GM21825 (cell line): ENCODE data around the gene IRGC.
"Not testable (repeated sequence)": the region's sequence is repeated elsewhere in the genome, so short reads cannot be mapped to it uniquely, and the experiment has no call there.

Experiments used
- ATAC-seq: cut with Tn5 transposase; IDR thresholded peaks from one replicate; pipeline ENCODE4 v1.9.1; 2021; ENCODE audit warnings: mild to moderate bottlenecking, moderate library complexity; ENCODE audit not compliant: unreplicated experiment

IRGC gene

DNA sequence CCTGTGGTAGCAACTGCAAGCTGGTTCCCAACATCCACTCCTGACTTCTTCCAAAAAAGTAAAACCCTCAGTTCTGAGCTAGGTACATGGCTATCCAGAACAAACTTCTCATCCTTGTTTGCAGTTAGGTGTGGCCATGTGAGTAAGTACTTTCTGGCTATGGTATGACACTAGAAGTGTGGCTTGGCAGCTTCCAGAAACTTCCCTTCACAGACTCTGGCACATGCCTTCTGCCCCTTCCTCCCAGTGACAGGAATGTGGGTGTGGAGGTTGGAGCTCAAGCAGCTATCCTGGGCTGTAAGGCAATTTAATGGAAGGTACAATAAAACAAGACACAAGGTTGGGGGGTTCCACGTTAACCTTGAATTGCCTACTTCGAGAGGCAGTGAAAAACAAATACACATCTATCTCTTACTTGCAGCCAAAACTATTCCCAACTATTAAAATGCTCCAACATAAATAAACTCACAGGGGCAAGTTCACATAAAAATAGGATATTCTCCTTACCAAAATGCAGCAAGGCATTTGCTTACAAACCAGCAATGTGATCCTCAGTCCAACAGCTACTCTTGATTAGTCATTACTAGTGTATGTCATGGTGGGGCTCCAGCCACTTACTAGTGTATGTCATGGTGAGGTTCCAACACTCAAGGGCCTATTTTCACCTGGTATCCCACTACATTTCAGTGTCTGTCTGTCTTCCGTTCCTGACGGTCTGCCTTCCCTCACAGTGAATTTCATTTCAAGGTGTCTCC lies 35.8 kb downstream of the IRGC start:
- no peak for ATAC-seq

DNA sequence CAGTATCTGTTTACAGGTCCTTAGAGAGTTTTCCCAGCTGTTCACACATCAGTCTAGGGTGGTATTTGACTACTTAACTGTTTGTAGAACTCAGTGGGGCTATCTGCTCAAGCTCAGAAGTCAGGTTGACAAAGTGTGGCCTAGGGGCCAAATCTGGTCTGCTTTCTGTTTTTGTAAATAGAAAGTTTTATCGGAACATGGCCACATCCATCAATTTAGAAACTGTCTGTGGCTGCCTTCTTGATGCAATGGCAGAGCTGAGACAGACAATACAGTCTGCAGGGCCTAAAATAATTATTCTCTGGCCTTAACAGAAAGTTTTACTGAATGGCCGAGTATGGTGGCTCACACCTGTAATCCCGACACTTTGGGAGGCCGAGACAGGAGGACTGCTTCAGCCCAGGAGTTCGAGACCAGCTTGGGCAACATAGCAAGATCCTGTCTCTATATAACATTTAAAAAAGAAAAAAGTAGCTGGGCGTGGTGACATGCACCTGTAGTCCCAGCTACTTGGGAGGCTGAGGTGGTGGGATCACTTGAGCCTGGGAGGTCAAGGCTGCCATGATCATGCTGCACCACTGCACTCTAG lies 36.5 kb downstream of the IRGC start:
- no peak for ATAC-seq

GRCh38 chr19:43754253-43754502 lies 38.3 kb downstream of the IRGC start:
- no peak for ATAC-seq

DNA sequence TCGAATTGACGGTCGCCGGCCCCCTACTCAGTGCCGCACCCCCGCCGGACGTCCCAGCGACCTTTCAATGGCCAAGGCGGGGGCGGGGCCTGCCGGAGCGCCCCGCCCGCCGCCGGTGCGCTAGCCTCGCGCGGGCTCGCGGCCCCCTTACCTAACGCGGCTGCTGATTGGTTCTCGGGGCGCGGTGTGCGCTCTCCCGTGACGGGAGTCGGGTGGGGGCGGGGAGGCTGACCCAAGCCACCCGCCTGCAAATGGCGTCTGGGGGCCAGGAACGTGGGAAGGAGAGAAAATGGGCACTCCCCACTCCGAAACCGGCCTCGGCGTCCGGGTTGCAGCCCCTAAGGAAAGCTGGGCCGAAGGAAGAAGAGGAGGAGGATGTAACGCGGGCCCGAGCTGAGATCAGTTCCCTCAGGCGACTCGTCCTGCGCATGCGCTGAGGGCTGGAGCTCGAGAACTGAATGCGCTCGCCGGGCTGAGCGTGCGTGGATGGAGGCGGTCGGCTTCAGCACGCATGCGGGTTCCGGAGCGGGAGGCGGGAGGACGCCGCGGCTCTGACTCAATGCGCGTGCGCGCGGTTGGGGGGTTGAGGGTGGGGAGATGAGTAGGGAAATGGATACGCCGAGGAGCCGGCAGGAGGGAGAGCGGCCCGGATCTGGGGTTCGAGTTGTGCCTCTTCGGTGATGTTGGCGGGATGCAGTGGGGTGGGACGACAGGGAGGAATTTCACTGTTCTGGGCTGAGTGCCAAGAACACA lies 38.8 kb downstream of the IRGC start, which contains the start of gene SMG9:
SMG9 (minus strand) TSS at position 460 of the 753 bp plus-strand sequence. CDS start 4,221 bp downstream, outside the sequence.
- ATAC-seq: peak; percentile 50

DNA sequence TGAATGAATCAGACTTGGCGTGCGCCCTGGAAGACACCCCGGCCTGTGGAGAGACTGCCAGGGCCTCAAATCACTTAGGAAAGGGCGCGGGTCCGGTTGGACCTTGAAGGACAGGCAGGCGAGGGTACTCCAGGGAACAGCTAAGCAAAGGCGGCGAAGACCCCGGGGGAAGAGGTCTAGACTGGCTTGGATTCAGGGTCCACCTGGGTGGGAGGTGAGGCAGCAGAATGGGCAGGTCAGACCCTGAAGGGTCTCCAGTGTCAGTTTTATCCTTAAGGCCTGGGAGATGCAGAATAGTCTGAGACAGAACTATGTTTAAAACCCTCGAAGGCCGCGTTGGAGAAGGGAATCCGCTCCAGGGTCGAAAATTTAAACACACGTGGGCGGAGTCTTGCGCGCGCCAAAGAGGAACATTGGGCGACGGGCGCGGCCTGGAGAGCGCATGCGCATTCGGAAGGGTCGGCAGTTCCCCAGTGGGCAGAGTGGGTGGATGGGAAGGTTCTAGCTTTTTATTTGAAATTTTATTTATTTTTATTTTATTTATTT lies 39.5 kb downstream of the IRGC start:
- no peak for ATAC-seq

DNA sequence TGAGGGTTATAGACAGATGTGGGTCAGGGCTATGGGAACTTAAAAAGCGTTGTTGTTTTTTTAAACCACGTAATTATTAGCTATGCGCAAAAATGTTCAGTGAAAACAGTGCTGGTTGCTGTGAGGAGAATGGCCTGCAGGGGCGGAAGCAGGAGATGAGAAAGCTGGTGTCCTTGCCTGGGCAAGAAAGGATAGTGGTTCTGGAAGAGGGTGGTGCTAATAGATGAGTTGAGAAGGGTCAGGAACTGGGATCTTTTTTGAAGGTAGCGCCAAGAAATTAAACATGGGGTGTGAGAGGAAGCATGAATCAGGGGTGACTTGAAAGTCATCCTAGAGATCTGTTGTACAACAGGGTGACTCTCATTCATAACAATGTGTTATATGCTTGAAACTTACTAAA lies 43.6 kb downstream of the IRGC start:
- no peak for ATAC-seq

DNA sequence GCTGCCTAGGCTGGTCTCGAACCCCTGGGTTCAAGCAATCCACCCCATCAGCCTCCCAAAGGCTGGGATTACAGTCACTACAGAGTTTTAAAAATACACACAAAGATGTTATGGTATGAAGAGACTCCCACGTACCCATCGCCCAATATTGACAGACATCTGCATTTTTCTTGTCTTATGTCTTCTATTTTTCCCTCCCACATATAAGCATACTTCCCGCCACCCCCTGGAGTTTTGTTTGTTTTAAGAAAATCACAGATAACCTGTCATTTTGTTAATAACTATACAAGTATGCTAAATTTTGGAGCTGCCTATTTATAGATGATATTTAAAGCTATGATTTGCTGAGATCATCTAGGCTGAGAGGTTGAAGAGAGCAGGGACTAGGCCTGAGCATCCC lies 45.1 kb downstream of the IRGC start:
- ATAC-seq: no peak

DNA sequence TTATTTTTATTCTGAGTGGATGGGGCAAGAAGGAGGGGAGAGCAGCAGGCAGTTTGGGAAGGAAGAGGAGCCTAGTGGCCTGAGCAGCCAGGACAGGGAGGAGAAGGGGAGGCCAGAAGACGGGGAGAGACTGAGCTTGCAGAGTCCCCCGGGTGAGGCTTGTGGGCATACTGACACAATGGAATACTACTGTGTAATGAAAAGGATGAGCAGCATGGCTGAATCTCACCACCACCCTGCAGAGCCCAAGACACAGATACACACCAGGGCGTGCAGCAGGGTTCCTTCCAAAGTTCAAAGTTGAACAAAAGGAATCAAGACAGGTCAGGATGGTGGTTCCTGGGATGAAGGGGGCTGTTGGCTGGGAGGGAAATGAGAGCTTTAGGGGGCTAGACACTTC lies 46.9 kb downstream of the IRGC start:
- no peak for ATAC-seq

DNA sequence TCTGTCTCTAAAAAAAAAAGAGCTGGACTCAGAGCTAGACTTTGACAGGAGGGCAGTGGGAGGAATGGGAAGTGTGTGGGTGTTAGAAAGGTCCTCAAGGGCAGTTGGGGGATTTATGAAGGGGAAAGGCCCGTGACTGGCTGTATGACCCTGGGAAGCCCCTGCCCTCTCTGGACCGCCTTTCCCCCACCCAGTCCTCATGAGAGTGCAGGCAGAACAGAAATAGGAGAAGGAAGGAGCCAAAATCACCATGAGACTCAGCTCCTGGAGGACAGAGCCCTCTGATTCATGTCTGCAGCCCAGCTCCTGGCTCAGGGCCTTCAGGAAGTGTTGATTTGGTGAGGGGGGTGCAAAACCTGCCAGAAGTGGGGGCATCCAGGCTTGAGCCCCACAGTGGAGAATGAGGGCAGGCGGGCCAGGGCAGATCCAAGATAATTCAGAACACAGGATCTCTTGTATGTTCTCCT lies 47.6 kb downstream of the IRGC start:
- ATAC-seq: no peak

DNA sequence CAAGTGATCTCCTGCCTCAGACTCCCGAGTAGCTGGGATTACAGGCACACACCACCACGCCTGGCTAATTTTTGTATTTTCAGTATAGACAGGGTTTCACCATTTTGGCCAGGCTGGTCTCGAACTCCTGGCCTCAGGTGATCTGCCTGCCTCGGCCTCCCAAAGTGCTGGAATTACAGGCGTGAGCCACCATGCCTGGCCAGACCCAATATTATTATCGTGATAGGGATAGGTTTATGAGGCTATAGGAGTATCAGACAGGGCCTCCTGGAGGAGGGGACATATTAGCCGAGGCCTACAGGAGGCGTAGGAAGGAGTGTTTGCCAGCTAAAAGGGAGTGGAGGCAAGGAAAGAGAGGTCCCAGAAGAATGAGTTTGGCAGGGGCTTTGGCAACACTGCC lies 48.8 kb downstream of the IRGC start:
- ATAC-seq: not testable (repeated sequence)

DNA sequence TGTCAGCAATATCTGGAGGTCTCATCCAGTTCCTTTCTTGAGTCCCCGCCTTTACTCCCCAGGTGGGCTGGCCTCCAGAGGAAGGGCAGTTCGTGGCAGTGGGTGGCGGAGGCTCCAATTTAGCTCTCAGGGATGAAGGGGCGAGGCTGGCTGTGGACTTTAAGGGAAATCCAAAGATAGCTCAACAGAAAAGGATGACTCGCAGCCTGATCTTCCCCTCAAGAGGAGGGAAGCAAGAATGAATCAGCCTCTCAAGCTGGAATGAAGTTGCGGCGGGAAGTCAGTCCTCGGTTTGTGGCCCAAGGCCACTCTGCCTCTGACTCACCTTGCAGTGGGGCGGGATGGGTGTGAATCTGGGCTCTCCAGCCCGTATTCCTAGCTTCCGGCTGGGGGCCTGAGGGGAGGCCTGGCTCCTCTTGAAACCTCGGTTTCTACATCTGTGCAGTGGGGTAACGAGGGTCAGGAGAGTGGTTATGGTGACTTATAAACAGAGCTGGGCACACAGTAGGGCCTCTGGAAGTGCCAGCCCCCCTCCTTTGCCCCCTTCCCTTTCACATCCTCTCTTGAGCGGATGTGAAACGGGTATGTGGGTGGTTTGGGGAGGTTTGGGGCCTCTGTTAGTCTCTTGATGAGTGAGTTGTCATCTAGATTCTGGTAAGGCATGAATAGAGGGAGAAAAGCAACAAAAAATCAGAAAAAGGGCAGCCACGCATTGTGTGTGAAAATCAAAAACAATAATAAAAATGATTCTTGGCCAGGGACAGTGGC lies 49.4 kb downstream of the IRGC start:
- ATAC-seq: peak; percentile 55

- no peak for ATAC-seq
Observed at GRCh38 chr19:43766755-43767043, 50.8 kb downstream of the IRGC start.

DNA sequence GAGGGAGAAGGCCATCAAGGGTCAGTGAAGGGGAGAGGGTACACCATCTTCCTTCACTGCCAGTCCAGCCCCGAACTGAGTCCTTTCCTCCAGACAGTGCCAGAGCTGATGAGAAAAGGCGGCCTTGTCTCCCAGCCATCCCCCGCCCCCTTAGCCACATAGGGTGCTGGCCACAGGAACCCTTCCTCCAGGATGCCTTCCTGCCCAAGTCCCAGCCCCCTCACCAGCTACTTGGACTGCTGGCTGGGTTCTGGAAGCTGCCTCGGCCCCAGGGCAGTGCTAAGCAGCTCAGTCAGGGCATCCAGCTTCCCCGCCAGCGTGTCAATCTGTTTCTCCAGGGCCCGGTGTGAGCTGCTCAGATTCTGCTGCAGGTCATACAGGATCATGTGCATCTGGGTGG lies 51.4 kb downstream of the IRGC start:
- no peak for ATAC-seq

- no peak for ATAC-seq
Observed at GRCh38 chr19:43767818-43768217, 51.9 kb downstream of the IRGC start.

DNA sequence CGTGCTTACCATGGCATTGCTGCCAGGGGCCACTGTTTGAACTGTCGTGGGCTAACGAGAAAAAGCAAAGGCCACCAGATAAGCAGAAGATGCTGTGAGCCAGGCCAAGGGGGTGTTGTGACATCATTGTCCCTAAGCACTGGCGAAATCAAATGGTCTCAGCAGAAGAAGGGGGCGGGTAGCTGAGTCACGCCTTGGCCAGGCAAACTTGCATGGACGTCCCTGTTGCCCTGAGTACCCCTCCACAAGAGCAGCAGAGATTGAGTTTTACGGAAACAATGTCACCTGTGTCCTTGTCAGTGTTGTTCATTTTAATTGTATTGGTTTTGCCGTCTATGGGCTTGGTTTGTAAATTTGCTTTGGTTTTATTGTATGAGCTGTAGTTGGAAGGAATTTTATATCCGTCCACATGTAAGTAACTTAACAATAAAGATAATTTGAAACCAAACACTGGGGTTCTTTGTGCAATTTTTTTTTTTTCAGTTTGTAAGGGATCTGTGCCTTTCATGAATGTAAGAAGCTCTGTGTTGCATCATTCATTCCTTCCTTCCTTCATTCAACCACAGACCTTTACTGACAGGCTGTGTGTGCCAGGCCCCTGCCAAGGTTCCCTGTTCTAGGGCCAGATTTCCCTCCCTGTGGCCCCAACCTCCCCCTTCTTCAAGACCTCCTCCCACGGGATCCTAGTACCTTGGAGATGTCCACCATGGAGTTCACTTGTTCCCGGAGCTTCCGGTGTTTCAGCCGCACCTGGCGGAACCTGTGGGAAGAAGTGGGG lies 52.6 kb downstream of the IRGC start:
- no peak for ATAC-seq

DNA sequence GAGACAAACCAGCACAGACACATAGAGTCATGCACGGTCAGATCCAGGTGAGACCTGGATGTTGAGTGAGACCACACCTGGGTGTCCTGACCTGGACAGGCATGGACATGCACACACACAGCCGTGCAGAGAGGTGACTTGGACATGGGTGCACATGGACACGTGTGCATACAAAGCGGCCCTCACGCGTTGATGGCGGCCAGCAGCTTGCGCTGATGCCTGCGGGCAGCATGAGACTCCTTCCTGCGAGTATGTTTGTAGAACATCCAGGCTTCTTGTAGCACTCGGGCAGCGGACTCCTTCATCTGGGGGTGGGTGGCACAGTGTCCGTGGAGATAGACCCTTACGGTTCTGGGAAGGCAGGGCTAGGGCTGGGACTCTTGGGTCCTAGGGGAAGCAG lies 53.4 kb downstream of the IRGC start:
- no peak for ATAC-seq
